GM12874 (cell line): Measurements from ENCODE around the gene DTYMK.

Experiments used
- CTCF ChIP-seq: IDR thresholded peaks from 2 replicates; pipeline ENCODE4 v1.5.1; 2011; ENCODE audit warnings: low read depth, mild to moderate bottlenecking, control low read depth, low read length, moderate library complexity; ENCODE audit not compliant: insufficient read depth

DTYMK gene

DNA sequence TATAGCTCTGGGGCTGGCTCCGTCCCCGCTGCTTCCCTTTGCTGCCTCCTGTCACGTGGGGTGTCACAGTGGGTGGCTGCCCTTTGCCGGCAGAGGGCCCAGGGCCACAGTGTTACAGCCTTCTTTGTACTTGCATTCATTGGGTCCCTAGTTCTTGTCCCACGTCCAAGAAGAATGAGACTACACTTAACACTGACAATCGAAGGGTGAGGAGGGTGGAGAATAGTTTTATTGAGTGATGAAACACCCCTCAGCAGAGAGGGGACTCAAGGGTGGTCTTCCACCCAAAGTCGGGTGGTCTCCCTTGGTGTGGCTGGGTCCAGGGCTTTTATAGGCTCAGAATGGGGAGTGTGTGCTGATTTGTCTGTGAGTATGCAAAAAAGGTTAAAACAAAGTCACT, 47.2 kb downstream of the DTYMK start:
- TF ChIP-seq CTCF, result no peak

DNA sequence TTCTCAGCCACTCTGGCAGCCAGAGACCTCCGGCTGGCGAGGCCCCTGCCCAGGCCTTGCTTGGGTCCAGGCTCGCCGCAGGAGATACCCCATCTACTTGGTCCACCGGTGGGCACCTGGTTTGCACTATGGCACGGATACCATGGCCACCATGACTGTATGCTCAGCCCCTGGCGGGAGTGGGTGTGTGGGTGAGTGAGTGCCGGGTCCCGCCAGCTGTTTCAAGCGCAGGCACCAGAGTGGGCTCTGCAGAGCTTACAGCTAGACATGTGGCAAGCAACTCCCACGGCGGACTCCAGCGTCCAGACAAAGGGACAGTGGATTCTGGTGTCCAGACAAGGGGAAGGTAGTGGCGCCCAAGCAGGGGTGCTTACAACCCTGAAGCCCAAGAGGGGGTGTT, 47.7 kb downstream of the DTYMK start:
- no peak for TF ChIP-seq CTCF

- no peak for TF ChIP-seq CTCF
Measured at GRCh38 chr2:241637795-241638660, 48.6 kb downstream of the DTYMK start.

- no peak for TF ChIP-seq CTCF
Measured at GRCh38 chr2:241637018-241637794, 49.4 kb downstream of the DTYMK start, which contains the start of the genes ATG4B and THAP4. Gene ATG4B (plus strand): TSS chr2:241637693. CDS start chr2:241637715, 22 bp downstream. Gene THAP4 (minus strand): TSS chr2:241637158. CDS start chr2:241637017, 141 bp downstream.

DNA sequence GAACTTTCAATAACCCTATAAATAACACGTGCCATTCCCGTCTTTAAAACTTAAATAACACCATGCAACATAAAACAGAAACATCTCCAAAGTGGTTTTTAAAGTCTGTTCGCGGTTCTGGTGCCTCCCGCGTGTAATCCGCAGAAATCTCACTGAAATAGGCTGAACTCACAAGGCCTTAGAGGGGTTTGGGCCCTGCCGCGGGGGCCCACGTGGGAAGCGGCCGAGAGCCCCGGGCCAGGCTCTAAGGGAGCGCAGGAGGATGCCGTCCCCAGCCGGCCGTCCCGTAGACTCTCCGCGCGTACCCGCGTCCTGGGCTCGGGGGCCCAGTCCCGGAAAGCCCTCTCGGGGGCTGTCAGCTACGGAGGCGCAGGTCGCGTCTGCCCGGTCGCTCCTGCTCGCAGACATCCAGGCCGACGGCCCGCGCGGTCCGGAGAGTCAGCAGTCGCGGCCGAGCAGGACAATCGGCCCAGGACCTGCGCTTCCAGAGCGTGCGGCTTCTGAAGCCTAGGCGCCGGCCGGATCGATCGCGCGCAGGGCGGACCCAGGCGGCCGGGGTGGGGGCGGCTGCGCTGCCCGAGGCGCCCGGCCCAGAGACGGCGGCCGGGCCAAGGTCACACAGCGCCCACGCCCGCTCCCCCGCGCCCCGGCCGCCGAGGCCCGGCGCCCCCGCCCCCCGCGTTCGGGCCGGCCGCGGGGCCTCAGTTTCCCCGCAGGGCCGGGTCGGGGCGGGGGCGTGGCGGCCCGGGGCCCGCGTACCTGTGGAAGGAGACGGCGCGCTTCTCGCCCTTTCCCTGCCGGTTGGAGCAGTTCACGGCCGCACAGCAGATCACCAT, 50.2 kb downstream of the DTYMK start:
- no peak for TF ChIP-seq CTCF

DNA sequence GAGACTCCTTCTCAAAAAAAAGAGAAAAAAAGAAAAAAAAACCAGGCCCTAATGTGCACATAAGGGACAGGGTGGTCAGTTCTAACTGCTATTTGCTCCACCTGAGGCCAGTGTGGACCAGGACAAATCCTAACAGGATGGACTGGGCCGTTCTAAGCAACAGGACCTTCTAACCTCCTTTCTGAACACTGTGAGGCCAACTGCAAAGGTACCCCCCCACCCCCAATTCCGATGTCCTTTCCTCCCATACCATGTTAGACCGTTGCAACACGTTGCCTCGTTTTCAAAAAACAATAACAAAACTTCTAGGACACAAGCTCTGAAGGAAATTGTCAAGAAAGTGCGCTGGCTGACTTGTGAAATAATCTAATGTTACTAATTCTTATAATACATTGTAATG, 50.9 kb downstream of the DTYMK start:
- TF ChIP-seq CTCF, result no peak
